HL-60/S4 treated with phorbol 12-myristate 13-acetate at 8.2 ng/mL for 4 days and 3 days (cell line): Measurements from ENCODE around the gene TYMP.

Source experiments
- in situ Hi-C: fragments of 300-500 bp; cut with MboI; formaldehyde crosslinking; loops from 2 replicates; pipeline ENCODE4 v1.15.0; 2022; ENCODE audit warnings: low sequenced_read_pairs

The TYMP gene, protein sequence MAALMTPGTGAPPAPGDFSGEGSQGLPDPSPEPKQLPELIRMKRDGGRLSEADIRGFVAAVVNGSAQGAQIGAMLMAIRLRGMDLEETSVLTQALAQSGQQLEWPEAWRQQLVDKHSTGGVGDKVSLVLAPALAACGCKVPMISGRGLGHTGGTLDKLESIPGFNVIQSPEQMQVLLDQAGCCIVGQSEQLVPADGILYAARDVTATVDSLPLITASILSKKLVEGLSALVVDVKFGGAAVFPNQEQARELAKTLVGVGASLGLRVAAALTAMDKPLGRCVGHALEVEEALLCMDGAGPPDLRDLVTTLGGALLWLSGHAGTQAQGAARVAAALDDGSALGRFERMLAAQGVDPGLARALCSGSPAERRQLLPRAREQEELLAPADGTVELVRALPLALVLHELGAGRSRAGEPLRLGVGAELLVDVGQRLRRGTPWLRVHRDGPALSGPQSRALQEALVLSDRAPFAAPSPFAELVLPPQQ

DNA sequence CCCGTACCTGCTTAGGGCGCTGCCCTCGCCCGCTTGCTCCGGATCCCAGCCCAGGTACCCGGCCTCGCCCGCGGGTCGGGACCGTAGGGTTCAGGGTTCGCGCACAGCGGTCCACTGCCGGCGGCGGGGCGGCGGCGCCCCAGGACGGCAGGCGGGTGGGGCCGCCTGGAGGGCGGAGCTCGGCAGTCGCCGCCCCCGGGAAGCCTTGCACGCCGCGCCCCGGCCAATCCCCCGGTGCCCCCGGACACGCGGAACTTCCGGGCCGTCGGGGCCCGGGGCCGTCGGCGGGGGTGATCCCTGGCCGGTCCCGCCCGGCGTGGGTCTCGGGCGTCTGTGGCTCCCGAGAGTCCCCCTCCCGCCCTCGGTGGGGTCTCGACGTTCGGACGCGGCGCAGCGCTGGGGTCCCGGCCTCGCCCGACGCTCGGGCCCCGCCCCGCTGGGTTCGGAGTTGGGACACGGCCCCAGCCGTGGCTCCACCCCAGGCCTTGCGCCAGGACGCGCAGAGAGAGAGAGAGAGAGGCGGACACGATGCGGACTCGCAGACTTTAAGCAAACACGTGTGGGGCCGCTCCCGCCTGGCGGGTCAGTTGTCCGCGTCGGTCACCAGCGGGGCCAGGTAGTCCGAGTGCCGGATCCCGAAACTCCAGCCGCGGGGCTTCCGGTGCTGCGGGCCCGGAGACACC lies at the start of gene TYMP:
Gene TYMP (minus strand): TSS at position 116 of the 683 bp plus-strand sequence. CDS start 303 bp downstream, outside the sequence.
- in situ Hi-C loops: no loop called here

DNA sequence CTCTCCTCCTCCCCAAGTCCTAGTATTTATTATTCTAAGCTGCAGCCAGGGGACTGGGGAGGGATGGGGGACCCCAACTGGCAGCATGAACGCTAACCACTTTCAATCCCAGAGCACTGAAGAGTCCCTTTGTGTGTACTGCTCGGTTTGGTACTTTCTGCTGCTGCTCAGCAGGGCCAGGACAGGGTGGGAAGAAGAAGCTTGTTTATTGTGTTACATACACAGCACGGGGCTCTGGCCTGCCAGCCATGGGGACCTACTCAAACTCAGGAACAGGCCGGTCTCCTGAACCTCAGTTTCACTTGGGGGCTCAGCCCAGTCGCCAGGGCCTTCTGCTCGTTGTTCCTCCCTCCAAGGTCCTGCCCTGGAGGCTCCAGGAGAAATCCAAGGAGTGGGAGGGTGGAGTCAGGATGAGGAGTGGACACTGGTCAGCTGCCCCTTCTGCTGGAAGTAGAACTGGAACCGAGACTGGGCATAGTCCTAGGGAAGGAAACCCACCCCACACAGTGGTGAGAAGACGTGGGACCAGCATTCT lies 49.0 kb upstream of the TYMP start:
- in situ Hi-C loops: no loop called here

DNA sequence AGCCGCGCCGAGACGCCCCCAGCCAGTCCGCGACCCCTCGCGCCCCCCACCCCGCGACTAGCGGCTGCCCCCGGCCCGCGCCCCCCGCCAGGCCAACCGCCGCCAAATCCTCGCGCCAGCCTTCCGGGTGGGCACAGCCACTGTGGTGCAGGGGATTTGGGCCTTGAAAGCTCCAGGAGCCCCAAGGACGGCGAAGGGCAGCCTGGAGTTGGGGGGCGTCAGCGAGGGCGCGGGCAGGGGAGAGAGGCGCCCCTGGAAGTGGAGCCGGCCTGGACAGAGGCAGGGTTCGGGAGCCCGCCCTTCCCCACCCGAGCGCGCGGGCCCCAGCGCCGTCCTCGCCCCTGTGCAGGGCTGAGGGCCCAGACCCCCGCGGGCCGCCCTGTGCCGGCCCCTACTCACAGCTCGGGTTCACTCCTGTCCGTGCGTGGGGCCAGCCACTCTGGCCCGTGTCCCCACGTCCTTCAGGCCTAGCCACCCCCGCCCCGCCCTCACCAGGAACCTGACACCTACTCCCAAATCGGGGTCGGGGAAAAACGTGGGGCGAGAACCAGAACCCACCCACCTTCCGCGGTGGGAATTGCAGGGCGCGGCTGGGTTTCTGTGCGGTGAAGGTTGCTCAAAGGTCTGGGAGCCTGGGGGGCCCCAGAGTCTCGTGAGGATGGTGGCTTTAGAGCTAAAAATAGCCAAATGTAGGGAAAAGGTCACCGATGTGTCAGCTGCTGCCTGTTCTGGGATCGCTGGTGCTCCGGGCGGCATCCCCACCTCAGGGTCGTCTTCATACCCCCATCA lies 48.4 kb upstream of the TYMP start, which contains the start of gene CPT1B:
Gene CPT1B (minus strand): TSS at position 441 of the 789 bp plus-strand sequence. CDS start 512 bp downstream, outside the sequence.
- in situ Hi-C loops: no loop called here

DNA sequence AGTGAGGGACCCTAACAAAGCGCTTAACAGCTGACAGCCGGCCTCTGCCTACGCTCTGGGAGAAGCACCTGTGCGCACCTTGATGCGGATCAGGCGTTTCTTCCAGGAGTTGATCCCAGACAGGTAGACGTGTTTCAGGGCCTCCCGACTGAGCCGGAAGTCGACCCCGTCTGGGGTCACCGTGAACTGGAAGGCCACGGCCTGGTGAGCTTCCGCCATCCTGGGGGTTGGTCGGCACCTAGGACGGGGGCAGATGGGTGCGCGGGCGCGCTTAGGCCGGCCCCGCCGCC lies 47.8 kb upstream of the TYMP start:
- in situ Hi-C loops: no loop called here

DNA sequence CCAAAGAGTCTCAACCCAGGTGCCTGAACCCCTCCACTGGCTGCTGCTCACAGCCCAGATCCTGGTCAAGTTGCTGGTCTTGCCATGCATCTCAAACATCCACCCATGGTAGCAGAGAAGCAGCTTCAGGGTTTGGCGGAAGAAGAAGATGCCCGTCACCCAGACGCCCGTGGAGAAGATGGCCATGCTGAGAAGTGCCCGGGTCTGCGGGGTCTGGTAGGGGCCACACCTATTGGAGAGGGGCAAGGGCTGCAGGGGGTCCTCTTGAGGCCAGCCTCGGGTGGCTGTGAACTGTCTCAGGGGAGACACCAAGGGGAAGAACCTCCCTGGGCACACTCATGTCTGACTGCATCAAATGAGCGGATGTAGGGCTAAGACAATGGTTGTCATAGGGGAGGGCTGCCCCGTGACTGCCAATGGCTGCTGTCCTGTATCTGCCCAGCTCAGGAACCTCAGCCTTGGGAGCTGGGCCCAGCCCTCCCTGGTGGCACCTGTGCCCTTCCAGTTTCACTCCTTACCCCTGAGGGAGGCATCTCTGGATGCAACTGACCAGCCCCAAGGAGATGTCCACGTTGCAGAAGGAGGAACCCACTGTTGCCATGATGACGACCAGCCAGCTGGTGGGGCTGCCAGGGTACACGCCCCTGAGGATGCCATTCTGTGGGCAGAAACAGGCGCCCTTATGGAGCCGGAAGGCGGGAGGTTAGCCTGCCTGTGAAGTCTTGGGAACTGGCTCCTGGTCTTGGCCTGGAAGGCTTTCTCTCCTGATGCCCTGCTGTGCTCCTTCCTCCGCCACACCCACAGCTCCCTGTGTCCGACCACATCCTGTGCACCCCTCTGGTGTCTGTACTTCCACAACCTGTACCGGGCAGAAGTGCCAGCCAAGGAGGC lies 47.2 kb upstream of the TYMP start:
- in situ Hi-C loops: no loop called here

DNA sequence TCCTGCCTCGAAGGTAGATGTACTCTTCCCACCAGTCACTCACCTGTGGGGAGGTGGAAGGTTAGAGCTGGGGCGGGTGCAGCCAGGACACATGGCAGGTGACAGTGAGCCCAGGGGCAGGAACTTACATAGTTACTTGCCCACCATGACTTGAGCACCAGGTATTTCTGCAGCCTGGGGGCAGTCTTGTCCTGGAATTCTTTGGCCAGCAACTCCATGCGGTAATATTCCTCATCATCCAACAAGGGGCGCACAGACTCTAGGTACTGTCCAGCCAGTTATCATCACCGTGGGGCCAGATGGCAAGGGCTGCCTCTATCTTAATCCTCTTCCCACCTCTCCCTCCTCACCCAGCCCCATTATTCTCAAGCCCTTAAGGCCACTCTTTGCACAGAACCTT lies 46.3 kb upstream of the TYMP start:
- in situ Hi-C loops: no loop called here

DNA sequence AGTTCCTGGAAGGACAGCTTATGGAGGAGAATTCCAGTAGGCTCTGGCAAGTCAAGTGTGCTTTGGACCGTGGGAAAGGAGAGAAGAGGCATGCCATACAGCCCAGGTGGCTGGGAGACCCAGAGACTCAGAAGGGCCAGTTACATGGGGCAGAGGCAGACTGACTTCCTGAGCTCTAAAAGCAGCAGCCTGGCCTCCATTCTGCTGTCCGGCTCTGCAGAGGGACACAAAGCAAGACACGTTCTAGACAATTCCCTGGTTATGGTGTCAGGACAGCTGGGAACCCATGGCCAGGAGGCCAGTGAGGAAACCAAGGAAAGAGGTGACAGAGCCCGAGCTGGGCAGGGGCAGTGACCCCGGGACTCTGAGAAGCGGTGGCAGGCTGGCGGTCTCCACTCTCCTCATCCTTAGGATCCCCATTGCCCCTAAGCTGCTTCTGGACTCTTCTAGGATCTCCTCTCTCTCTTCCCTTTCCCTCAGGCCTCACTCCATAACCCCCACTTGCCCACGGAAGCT lies 45.7 kb upstream of the TYMP start:
- in situ Hi-C loops: no loop called here

DNA sequence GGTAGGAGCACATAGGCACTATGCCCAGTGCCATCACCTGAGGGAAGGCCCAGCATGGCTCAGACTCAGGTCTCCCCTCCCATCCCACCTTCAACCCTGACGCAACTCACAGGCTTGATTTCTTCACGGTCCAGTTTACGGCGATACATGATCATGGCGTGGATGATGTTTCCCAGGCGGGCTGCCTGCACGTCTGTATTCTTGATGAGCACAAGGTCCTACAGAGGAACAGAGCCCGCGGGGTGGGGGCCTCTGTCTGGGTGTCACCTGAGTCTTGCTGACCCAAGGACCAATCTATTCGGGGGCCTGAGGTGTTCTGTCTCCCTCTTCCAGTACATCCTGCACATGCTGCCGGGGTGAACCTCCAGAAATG lies 44.6 kb upstream of the TYMP start:
- in situ Hi-C loops: no loop called here

DNA sequence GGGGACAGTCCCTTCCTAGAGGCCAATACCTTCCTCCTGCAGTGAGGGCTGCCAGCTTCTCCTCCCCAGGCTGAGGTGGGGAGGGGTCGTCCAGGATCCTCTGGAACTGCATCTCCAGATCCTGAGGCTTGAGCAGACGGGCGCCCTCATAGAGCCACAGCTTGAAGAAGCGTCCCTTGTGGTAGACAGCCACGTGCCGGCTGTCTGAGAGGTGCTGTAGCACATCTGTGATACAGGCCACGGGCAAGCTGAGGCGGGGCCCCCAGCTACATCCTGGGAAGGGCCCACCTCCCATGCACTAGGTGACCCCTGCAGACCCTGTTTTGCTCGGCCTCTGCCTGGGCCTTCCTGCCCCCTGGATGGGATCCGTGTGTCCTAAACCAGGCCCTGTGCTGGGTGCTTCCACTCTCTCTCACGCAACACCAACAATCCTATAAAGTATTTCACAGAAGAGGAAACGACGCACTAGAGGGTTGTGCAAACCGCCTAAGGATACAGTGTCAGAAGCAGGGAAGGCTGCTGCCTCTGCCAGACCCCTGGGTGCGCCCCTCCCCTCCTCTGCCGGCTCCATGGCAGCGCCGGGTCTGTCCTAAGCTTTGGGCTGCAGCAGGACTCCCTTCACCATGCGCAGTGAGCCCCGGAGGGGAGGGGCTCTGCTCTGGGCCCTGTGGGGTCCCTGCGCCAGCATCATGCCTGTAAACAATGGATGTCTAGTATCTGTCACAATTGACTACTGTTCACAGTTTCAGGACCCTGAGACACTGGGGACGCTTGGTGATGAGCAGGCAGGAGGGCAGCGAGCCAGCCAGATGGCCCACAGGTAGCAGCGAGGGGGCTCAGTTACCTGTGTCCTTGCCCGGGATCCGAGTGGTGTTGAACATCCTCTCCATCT lies 43.9 kb upstream of the TYMP start:
- in situ Hi-C loops: no loop called here

DNA sequence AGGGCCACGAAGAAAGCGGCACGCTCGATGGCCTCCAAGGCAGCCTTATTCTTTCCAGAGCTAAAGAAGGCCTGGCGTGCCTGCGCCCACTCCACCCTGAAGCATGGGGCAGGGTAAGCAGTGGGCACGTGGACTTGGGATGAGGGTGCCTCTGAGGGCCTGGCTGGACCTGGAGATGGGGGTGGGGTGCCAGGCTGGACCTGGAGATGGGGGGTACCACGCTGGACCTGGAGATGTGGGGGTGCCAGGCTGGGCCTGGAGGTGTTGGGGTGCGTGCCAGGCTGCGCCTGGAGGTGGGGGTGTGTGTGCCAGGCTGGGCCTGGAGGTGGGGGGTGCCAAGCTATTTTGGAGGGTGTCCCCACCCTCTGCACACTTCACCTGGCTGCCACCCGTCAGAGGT lies 43.2 kb upstream of the TYMP start:
- in situ Hi-C loops: no loop called here

DNA sequence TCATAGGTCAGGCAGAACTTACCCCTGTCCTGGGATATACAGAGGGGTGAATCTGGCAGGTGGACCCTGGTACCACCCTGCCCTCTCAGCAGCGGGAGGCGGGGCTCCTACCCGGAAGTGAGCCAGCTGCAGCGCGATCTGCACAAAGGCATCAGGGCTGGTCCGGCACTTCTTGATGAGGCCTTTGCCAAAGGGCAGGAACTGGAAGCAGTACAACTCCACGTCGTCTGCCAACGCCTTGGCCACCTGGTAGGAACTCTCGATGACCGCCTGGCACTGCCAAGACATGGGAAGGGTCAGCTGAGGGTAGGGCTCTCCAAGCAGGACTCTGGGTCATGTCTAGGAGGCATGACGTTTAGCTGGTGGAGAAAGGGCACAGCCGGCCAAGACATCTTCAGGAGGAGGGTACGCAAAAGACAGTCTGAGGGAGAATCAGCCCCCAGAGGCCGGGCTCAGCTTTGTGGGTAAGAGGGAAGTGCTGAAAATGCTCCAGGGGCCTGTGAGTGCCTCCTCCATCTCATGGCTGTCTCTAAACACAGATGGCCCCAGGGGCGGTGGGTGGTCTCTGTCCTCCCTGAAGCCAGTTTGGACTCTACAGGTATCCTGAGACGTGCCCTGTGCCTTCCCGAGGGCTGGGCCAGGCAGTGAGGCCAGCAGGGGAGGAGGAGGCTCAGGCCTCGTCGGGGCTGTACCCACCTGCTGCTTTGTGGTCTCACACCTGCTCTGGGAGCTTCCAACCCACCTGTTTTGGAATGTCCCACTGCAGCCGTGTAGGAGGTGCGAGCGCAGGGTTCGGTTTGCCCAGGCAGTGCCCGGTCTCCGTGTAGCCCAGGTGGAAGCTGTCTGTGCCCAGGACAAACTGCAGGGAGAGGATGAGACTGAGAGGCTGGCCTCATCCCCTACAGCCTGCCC lies 41.7 kb upstream of the TYMP start:
- in situ Hi-C loops: no loop called here

DNA sequence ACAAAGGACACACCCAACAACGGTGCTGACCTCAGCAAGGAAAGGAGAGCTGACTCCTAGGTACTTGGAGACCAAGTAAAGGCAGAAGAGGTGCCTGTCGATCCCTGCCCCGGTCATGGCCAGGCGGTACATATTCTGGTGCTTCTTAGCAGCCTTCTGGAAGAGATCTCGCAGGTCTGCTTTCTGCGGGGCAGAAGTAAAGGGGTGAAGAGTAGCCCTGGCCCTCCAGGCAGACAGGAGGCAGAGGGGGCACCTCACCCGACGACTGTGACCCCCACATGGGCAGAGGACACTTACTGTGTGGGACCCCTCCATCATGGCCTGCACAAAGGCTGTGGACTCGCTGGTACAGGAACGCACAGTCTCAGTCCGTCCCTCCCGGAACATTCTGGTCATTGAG lies 41.0 kb upstream of the TYMP start:
- in situ Hi-C loops: no loop called here

DNA sequence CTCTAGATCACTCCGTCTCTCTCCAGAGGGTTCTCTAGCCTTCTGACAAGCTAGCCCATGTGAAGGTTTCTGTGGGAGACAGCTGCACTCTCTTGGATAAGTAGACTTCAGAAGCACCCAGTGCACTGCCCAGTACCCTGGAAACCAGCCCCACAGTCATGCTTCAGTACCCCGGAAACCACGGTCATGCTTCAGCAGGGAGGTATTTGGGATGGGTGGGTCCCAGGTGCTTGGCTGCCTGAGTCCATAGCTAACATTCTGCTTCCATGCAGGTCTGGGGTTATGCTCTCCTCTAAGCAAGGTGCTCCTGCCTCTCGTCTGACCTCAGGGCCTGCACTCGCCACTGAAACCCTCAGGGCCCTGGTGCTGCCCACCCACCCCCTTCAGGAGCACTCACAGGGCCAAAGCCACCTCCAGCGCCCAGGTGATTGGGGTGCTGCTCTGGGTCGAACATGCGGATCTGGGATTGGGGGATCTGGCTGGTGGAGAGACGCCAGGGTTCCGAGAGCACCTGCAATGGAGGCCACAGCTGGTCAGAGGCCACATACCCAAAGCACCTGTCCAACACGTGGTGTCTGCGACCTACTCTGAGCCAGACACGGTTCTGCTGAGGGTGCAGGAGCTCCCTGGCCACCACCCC lies 40.2 kb upstream of the TYMP start:
- in situ Hi-C loops: no loop called here

DNA sequence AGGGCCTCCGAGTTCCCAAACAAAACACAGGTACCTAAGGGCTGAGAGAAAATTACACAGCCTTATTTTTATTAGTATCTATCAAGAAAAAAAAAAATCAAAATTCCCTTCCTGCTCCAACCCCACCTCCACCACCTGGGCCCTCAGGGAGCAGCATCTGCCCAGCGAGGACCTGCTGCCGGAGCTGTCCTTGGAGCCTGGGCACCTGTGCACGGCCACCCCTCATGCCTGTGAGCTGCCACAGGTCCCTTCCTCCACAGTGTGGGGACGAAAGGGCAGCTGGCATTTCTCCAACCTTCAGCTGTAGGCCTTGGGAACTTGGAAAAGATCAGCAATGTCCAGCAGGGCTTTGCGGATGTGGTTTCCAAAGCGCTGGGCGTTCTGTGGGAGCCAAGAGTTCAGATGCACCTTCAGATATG lies 39.2 kb upstream of the TYMP start:
- in situ Hi-C loops: no loop called here

DNA sequence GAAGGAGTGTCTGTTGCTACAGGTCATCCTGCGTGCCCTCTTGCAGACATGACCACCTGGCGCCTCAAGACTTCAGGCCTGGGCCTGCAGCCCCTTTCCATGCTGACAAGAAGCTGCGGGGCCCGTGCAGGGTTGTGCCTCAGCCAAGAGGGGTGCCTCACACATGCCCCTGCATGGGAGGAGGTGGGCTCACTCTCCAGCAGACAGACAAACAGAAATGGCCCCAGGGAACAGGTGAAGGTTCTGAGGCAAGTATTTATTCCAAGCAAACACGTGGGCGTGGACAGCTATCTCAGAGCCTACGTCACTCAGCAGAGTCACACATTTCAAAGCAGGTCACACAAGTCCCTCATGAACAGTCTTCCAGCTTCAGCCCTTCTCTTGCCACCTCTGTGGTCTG lies 38.8 kb upstream of the TYMP start:
- in situ Hi-C loops: no loop called here

DNA sequence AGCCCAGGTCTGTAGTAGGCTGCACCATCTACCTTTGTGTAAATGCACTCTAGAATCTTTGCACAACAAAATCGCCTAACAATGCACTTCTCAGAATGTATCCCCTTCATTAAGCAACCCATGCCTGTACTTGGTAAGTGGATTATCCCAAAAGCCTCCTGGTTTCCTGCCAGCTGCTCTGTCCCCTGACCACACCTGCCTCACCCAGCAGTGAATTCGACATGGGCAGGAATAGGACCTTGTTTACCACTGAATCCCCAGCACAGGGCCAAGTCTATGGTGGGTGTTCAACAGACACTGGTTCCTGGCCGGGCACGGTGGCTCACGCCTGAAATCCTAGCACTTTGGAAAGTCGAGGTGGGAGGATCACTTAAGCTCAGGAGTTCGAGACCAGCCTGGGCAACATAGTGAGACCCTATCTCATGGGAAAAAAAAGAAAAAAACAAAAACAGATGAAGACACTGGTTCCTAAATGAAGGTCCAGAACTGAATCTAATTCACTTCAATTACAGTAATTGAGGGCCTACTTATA lies 38.0 kb upstream of the TYMP start:
- in situ Hi-C loops: no loop called here

DNA sequence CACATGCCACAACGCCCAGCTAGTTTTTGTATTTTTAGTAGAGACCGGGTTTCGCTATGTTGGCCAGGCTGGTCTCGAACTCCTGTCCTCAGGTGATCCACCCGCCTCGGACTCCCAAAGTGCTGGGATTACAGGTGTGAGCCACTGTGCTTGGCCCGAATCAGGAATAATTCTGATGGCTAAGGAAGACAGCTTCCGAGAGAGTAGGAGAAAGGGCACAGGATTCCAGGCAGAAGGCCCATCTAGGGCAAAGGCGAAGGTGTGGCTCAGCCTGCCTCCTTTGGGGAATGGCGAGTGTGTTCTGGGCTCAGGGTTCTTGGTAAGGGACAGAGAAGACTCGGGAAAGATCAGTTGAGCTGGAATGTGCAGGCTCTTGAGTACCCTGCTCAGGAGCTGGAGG lies 34.5 kb upstream of the TYMP start:
- in situ Hi-C loops: no loop called here
